HL-60 (cell line): ENCODE data around the gene SRGAP3.

ENCODE experiments used
- DNase-seq, 2 experiments: peaks; one replicate each; pipeline ENCODE4 v3.0.0-alpha.2; 2010 to 2020; ENCODE audit warnings: low read depth in 1 of 2, low spot score in 1 of 2
- H3K27ac ChIP-seq: fragments of 250-450 bp; sonication (Bioruptor Pico); replicated peaks from 2 replicates; pipeline ENCODE4 v1.5.1; 2020; ENCODE audit warnings: mild to moderate bottlenecking, moderate library complexity
- H3K27me3 ChIP-seq: fragments of 250-450 bp; sonication (Bioruptor Pico); 2 replicates; pipeline ENCODE4 v1.5.1; 2021; ENCODE audit warnings: mild to moderate bottlenecking, moderate library complexity; ENCODE audit not compliant: insufficient read depth, poor library complexity, severe bottlenecking
- H3K4me3 ChIP-seq: replicated peaks from 2 replicates; pipeline ENCODE4 v1.5.1; 2011; ENCODE audit warnings: mild to moderate bottlenecking, control low read depth, low read length; ENCODE audit not compliant: insufficient read depth
- GABPA ChIP-seq: IDR thresholded peaks from 2 replicates; pipeline ENCODE4 v1.6.1; 2012; ENCODE audit warnings: low read depth
- POLR2AphosphoS5 ChIP-seq: IDR thresholded peaks from 2 replicates; pipeline ENCODE4 v1.6.1; 2012; ENCODE audit warnings: low read depth
- REST ChIP-seq: IDR thresholded peaks from 2 replicates; pipeline ENCODE4 v1.6.1; 2012; ENCODE audit warnings: low read depth; ENCODE audit not compliant: insufficient replicate concordance
- SPI1 ChIP-seq: IDR thresholded peaks from 2 replicates; pipeline ENCODE4 v1.6.1; 2012; ENCODE audit warnings: low read depth, mild to moderate bottlenecking, borderline replicate concordance
- TF ChIP-seq, protein P1 (sequence below): IDR thresholded peaks from one replicate; pipeline ENCODE4 v1.5.1; 2011; ENCODE audit warnings: low read length, control low read depth, inconsistent platforms; ENCODE audit not compliant: insufficient read depth

Gene SRGAP3

DNA sequence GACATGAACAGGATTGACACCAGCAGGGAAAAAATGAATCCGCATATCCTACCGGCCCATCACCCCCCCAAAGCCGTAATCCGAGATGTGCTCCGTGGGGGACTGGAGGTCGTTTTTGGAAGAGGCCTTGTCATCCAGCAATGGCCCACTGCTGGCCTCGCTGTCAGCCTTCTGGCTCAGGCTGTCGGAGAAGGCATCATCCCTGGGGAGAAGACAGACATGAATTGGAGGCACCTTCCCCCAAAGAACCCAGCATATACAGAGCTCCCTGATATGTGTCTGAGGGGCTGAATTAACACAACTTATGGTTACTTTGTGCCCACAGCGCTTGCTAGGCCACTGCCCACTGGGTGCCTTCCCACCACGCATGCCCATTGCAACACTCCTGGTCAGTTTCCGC, 256.6 kb downstream of the SRGAP3 start:
- no peaks in the 10 kb centered on the region for H3K27me3 ChIP-seq
- TF ChIP-seq SPI1 (no peak), GABPA (no peak), POLR2AphosphoS5 (no peak), REST (no peak)
- TF ChIP-seq, protein P1, sequence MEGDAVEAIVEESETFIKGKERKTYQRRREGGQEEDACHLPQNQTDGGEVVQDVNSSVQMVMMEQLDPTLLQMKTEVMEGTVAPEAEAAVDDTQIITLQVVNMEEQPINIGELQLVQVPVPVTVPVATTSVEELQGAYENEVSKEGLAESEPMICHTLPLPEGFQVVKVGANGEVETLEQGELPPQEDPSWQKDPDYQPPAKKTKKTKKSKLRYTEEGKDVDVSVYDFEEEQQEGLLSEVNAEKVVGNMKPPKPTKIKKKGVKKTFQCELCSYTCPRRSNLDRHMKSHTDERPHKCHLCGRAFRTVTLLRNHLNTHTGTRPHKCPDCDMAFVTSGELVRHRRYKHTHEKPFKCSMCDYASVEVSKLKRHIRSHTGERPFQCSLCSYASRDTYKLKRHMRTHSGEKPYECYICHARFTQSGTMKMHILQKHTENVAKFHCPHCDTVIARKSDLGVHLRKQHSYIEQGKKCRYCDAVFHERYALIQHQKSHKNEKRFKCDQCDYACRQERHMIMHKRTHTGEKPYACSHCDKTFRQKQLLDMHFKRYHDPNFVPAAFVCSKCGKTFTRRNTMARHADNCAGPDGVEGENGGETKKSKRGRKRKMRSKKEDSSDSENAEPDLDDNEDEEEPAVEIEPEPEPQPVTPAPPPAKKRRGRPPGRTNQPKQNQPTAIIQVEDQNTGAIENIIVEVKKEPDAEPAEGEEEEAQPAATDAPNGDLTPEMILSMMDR, result no peak
- H3K4me3 ChIP-seq, result no peak overlapping the region
- H3K27ac ChIP-seq, result no peak overlapping the region
- DNase-seq, result no peak

DNA sequence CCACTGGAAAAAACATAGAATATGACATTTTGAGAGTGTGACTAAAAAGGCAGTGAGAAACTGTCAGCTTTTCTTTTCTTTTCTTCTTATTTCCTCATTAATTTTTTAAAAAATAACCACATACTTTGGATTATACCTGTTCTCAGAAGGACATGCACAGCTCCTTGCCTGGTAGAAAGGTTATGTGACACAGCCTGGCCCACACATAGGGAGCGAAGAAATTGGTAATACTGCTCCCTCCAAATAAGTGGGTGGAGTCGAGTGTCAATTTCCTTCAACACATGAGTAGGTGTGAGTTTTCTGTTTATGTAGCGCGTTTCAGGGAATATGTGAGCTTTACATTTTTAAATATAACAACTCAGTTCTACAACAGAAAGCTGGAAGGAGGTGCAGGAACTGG, 257.2 kb downstream of the SRGAP3 start:
- H3K27ac ChIP-seq, result no peak overlapping the region
- DNase-seq, result no peak
- no peaks in the 10 kb centered on the region for H3K27me3 ChIP-seq
- no peak overlapping the region for H3K4me3 ChIP-seq
- TF ChIP-seq SPI1 (no peak), GABPA (no peak), POLR2AphosphoS5 (no peak), REST (no peak)
- TF ChIP-seq, protein P1, result no peak

- H3K27ac ChIP-seq, result no peak overlapping the region
- no peak for DNase-seq
- H3K4me3 ChIP-seq, result no peak overlapping the region
- no peaks in the 10 kb centered on the region for H3K27me3 ChIP-seq
- no peak for TF ChIP-seq POLR2AphosphoS5
Observed at GRCh38 chr3:8990266-8991215, 258.9 kb downstream of the SRGAP3 start.

DNA sequence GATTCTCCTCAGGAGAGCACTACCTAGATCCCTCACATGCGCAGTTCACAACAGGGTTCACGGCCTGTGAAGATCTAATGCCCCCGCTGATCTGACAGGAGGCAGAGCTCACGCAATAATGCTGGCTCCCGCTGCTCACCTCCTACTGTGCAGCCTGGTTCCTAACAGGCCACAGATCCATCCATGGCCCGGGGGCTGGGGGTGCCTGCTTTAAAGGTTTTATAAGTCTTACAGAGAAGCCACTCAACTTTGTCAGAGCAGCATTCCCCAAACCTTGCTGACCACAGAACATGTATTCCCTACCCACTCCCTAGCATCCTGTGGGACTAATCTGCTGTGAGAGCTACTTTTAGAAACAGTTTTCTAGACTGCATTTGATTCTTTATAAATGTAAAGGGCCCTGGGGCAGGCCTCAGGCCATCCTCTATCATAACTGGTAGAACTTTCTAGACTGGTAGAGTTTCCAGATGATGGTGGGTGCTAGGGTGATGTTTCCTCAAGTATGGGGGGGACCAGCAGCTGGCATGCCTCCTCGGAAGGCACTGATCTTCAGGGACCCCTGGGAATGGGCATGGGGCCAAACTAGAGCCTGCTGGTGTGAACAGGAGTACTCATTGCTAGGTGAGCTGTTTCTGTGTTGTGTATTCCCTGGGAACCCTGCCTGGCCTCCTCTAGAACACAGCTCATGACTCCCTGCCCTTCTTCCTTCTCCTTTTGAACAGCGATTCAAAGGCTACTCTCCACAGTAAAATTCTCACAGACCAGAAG, 260.5 kb downstream of the SRGAP3 start:
- H3K27me3 ChIP-seq, result no peaks in the 10 kb centered on the region
- no peak for DNase-seq
- TF ChIP-seq POLR2AphosphoS5, result no peak
- TF ChIP-seq SPI1, result no peak
- TF ChIP-seq REST, result no peak
- no peak overlapping the region for H3K4me3 ChIP-seq
- H3K27ac ChIP-seq, result no peak overlapping the region
